Stimulated activated CD8-positive, alpha-beta memory T cell treated with anti-CD3 and anti-CD28 coated beads, Interleukin-12 subunit alpha, Interleukin-12 subunit beta, amount 100 ng/mL, for 4 hours (primary cell): Measurements from ENCODE around the gene VIM.
A peak's percentile ranks its signal among the peaks of the same experiment; 100 is the strongest.

ENCODE experiments used
- DNase-seq: peaks from one replicate; pipeline ENCODE4 v3.0.0-alpha.2; 2020; ENCODE audit warnings: low read depth

Gene VIM

DNA sequence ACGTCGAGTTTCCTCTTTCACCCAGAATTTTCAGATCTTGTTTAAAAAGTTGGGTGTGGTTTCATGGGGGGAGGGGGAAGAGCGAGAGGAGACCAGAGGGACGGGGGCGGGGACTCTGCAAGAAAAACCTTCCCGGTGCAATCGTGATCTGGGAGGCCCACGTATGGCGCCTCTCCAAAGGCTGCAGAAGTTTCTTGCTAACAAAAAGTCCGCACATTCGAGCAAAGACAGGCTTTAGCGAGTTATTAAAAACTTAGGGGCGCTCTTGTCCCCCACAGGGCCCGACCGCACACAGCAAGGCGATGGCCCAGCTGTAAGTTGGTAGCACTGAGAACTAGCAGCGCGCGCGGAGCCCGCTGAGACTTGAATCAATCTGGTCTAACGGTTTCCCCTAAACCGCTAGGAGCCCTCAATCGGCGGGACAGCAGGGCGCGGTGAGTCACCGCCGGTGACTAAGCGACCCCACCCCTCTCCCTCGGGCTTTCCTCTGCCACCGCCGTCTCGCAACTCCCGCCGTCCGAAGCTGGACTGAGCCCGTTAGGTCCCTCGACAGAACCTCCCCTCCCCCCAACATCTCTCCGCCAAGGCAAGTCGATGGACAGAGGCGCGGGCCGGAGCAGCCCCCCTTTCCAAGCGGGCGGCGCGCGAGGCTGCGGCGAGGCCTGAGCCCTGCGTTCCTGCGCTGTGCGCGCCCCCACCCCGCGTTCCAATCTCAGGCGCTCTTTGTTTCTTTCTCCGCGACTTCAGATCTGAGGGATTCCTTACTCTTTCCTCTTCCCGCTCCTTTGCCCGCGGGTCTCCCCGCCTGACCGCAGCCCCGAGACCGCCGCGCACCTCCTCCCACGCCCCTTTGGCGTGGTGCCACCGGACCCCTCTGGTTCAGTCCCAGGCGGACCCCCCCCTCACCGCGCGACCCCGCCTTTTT is at the start of gene VIM:
TSS of gene VIM (plus strand) at position 151 of the 925 bp plus-strand sequence. CDS start 1,182 bp downstream, outside the sequence.
- DNase-seq, result peak; percentile 80

DNA sequence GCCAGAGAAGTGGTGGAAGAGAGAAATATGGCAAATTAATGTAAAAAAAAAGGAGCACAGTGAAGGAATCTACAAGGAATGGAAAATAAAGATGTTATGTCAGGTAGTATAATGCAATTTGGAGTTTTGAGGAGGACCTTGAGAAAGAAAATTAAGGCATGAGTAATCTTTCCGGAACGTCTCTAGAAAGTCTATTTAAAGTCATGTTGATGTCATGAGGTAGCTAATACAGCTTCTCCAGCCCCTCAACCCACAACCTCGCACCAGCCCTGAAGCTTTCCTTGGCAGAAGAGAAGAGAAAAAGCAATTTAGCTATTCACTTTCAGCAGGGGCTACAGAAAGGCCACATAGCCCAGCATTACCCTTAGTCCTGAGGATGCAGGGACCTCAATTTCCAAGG is 49.0 kb upstream of the VIM start:
- no peak for DNase-seq

DNA sequence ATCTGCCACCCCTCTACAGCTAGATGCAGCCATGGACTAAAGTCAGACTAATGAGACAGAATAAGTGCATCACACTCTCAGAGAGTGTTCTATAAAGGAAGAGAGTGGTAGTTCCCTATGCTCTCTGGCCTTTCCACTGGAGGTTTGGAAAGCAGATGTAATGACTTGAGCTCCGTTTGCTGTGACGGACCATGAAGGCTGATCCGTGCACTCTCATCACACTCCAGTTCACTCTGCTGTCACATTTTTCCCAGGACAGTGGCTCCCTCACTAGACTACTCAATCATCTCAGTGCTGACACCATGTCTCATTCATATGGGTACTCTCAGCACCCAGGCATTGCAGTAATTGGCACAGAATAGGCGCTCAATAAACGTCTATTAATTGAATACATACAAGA is 46.9 kb upstream of the VIM start:
- DNase-seq, result no peak

DNA sequence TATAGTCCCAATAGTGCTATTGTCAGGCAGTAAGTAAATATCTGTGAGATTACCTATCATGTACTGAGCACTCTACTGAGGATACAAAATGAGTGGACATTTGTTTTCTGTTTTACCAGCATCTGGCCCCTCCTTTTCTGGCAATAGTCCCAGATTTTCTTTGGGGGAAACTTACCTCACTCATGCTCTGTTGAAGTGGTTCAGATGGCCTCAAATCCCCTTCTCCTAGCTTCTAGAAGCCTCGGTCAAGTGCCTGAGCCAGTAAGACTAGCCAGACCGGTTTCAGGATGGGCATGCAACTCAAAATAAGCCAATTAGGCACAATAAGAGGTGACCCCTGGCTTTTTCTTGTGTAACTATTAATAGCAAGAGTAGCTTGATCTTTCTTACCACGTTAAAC is 46.3 kb upstream of the VIM start:
- DNase-seq, result no peak

DNA sequence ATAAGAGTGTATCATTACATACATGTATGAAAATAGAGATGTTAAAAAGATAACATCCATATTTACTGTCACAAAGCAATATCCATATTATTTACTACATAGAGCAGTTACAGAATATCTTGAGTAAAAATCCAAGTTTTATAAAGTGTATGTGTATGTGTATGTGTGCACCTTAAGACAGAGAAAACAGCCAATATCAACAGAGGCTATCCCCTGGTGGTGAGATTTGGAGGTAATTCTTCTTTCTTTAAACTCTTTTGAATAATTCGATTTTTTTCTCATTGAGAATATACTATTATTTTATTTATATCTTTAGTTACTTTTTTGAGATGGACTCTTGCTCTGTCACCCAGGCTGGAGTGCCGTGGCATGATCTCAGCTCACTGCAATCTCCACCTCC is 44.9 kb upstream of the VIM start:
- no peak for DNase-seq

DNA sequence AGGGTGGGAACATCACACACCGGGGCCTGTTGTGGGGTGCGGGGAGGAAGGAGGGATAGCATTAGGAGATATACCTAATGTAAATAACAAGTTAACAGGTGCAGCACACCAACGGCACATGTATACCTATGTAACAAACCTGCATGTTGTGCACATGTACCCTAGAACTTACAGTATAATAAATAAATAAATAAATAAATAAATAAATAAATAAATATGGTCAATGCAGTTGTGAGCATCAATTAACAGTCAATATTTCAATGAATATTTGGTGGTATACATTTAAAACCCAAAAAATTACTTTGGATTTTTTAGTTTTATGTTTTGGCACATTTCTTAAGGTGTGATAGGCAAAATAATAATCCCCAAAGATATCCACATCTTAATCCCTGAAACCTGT is 42.2 kb upstream of the VIM start:
- DNase-seq, result no peak

DNA sequence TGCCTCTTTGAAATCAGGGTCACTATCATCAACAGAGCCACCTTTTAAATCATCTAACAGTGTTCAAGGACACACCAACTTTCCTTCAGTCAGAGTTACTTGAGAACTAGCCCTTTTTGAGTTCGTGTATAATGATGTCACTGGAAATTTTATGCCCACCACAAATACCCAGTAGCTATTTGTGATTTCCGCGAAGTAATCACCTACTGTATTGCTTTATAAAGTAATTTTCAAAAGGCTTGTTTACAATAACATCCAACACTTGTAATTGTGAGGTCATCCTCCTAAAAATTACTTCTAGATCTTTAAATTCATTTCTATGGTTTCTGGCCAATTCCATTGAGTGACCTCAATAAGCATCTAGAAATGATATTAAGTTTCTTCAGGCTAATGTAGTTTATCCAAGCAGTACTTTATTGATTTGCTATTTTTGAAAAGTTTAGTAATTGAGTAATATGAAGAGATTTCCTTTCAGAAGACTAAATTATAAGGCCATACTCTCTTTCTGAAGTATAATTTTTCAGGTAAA is 39.3 kb upstream of the VIM start:
- DNase-seq, result no peak

DNA sequence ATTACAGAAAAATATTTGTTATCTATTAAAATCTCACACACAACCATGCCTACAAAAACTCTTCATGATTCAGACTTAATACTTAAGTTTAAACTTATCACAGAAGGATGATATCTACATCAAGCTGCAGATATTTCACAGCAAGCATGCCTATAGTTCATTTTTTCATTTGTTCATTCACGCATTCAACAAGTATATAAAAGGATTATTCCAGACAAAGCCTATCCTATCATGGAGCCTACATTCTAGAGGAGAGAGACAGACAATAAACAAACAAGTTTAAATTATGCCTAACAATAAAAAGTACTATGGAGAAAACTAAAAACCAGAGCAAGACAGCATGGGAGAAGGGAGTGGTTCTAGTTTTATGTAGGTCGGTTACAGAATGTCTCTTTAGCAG is 37.4 kb upstream of the VIM start:
- no peak for DNase-seq

DNA sequence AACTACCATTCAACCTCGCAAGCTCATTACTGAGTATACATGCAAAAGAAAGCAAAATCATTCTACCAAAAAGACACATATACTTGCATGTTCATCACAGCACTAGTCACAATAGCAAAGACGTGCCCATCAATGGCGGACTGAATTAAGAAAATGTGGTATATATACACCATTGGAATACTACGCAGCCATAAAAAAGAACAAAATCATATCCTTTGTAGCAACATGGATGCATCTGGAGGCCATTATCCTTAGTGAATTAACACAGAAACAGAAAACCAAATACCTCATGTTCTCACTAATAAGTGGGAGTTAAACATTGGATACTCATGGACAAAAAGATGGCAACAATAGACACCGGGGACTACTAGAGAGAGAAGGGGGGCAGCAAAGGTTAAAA is 33.0 kb upstream of the VIM start:
- no peak for DNase-seq

DNA sequence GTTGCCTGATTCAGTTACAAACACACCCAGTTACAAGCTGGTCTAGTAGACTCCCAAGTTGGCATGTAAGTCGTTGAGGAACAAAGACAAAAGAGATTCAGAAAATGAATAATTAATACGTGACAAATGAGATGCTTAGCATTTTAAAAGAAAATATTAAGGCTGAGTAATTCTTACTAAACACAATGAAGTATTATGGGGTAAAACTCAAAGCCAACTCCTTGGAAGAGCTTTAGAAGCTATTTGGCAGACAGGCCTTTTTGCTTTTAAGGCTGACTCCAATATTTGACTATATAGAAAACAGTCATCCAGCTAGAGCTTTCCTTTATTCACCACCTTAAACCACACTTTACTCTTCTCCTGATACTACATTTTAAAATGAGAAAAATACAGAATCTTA is 32.0 kb upstream of the VIM start:
- DNase-seq, result no peak

DNA sequence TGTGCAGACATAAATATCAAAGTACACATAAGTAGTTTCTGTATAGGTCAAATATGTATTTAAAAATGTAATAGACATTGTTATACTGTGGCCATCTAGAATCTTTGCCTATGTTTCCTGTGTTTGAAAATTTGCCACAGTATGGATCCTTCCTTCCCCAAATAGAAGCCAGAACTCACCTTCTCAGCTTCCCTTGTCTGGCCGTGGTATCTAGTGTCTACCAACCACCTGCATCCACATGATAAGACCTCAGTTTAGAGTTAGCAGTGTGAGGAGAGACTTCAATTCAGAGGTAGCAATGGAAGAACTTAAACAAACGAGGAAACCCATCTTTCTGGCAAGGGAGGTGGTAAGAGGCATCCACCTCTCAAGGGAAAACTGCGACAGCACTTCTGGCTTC is 31.5 kb upstream of the VIM start:
- no peak for DNase-seq

DNA sequence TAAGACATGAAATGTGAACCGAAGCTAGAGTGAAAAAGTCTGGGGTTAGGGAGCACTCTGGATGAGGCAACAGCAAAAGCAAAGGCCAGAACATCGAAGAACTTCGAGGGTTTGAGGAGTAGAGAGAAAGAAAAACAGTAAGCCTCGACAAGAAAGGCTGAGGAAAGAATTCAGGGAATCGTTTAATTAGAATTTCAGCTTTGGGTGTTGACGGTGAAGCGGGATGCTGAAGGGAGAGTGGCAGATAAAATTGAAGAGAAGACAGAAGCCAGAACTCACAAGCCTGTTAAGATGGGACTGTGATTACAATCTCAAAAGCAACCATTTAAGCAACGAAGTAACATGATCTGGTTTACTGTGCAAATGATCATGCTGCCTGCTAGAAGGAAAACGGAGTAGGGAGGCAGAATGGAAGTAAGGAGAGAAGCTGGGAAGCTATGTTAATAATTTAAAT is 28.7 kb upstream of the VIM start:
- no peak for DNase-seq

DNA sequence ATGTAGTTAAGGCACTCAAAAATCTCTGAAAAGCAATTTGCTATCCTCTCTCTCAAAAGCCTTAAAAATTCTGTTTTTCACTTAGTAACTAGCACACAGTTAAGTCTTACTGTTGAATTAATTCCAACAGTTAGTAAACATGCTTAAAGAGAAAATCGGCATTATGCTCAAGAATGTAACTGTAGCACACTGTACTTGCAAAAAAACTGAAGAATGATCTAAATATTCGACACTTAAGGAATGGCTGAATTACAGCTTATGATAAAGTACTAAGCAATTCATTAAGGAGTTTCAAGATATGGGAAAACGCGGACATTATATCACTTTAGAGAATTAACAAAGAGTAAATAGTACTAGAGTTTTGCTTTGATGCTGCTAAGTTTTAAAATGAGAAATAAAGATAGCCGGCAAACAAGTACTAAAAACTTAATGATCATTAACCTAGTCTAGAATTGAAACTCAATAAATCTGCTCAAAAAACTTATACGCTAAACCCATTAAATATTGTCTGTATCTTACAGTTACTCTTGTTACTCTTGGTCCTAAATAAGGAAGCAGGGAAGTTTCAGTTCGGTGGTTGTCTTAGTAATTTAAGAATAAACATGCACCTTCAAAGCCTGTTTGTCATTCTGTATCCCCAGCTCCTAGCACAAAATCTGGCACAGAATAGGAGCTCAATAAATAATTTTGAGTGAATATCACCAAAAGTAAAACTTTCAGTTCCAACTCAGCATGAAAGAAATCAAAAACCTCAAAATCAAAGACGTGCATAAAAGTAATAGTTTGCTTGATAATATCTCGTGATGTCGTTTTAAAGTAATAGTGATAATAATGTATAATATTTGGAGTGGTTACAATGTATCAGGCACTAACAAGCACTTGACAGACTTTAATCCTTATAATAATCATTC is 27.8 kb upstream of the VIM start:
- no peak for DNase-seq

DNA sequence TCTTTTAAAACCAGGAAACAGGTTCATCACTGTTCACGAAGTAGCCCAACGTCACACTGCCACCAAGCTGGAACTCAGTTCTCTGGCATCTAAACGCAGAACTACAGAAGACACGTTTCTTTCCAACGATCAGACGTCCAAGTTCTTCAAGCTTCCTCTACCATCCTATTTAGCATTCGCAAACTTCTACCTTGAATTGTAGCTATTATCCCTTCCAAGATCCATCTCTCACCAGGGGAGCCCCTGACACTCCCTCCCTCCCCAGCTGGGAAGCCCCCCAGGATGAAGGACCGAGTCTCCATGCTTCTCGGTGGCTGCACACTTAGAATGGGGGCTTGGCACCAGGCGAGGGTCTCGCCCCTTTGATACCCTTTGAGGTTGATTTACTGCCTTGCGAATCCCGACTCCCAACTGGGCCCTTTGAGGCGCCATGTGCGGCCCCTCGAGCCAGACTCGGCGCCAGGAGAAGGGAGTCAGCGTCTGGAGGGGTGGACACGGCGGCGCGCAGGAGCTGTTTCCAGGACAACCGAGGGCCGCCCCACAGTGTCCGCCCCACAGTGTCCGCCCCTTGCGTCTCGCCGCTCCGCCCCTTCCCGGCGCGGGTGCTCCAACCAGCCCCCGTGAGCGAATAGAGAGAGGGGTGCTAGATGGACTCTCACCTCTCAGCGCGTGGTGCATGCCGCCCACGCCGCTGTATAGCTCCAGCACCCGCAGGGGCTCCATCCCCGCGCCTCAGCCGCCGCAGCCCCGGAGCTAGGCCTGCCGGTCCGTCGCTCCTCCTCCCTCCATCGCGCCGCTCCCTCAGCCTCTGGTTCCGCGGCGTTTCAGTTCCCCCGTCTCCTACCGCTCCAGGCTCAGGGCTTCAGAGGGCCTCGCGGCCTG is 26.9 kb upstream of the VIM start, which contains the start of gene TRDMT1:
TSS of gene TRDMT1 (minus strand) at position 761 of the 882 bp plus-strand sequence. CDS start at position 723, 38 bp downstream.
- DNase-seq, result peak; percentile 70

DNA sequence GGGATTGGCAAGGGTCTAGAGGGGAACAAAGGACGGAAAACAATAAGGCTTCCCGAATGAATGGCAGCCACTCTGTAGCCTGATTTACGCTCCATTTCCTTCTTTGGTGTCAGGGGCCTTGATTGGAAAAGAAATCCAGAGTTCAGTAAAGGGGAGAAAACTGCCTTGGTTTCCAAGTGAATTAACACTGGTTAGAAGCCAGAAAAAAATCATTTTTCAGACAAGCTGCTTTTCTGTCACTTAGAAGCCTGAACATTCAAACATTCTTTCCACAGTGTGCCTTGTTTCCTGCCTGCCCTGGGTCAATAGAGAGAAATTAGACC is 26.3 kb upstream of the VIM start:
- no peak for DNase-seq

DNA sequence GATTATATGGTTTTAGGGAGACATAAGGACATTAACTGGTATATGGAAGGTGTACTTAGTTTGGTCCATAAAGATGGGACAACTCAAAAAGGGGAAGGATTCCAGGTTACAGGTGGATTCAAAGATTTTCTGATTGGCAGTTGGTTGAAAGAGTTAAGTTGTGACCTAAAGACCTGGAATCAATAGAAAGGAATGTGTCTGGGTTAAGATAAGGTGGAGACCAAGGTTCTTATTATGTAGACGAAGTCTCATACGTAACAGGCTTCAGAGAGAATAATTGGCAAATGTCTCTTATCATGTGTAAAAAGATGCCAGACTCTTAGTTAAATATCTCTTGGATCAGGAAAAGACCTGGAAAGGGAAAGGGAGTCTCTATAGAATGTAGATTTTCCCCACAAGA is 25.5 kb upstream of the VIM start:
- DNase-seq, result no peak

DNA sequence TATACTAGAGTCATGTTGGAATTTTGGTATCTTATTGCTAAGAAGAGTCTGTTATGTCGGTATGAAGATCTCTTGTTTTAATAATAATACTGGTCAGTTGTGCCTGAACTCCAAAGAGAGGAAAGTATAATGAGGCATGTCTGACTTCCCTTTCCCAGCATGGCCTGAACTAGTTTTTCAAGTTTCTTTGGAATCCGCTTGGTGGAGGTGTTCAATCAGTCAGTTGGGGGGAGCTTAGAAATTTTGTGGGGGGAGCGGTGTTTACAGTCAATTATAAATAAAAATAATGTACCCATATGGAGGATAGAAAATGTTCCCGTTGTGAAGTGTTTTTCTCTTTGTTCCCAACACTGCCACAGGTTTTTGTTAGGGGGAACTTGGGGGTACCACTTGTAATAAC is 25.0 kb upstream of the VIM start:
- no peak for DNase-seq

DNA sequence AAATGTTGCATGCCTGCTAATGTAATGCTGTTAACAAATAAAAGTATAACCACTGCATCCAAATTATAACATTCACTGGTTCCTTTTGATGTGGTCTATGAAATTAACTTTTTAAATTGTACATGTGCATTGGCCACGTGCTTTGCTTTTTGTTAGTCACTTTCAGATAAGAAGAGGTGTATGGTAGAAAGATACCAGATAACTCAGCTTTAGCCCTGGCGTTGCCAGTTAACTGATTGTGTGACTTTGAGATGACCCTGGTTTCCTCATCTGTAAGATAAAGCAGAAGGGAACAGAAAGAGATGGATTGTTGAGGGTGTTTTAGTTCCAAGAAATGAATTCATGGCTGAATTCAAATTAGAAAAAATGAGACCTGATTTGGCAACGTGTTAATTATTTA is 24.6 kb upstream of the VIM start:
- DNase-seq, result no peak

DNA sequence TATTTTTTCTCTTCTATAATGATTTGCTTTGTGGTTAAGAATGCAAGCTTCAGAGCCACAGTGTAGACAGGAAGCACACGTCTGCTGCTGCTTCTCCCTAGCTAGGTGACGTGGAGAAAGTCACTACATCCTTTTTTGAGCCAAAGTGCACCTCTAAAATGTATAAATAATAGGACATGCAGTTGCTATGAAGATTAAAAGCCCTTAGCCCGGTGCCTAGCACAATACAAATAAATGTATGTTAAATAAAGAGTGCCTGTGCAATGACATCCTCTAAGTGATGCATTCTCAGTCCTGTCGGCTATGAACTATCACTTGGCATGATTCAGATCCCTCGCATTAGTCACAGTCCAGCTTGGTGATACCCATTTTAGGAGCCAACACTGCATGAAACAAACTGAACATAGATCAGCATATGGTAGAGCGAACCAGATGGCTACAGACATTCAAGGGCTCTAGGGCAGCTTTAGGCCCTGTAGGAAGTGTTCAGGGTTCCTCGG is 21.8 kb upstream of the VIM start:
- no peak for DNase-seq

DNA sequence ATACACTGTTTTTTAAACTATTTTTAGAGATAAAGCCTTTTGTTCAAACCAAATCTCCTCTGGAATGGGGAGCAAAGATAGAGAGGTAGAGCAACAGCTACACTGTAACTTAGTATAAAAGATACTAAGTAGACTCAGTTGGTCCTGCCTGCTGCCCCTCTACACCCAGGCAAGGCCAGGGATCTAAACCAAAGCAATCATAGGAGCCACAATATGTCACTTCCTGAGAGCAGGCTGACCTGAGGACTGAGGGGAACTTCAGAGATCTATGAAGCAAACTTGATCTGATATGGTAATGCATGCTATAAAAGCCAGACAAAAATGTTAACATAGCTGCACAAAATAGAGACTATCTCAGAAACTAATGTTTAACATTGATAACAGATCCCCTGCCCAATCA is 19.6 kb upstream of the VIM start:
- DNase-seq, result no peak

DNA sequence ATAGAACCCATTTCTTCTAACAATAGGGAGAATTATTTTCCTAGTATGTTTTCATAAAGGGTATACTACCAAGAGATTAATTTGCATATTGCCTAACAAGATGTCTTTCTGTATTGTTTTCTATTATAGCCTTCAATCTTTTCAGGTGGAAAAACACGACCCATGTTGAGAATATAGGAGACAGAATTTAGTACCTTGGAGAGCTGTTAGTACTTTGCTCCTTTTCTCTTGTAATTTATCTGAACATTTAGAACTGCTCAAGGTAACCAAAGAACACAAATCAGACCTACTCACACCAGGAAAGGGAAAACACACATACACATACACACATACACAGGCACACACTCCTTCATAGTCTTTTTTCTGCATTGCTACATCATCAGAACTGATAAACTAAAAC is 18.7 kb upstream of the VIM start:
- no peak for DNase-seq

DNA sequence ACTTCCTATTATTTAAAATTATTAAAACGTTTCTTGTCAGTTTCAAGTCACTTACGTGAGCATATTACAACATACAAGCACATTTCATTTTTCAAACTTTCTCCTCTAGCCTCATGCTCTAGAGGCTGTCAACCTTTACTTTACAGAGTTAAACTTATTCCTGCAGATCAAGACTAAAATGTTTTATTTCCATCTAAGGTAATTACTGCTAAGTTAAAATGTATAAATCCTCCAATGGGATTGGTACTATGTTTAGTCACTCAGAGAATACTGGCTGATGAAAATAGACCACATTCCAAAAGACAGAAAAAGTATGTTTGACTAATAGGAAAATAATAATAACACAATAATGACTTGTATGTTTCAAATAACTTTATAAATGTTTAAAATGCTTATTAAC is 18.2 kb upstream of the VIM start:
- DNase-seq, result no peak
